GM12875 (cell line): ENCODE measurements around the gene RAB30.

ENCODE experiments used
- H3K4me3 ChIP-seq: one replicate; pipeline ENCODE4 v1.5.1; 2011; ENCODE audit warnings: low read depth, low read length, control low read depth
- TF ChIP-seq, protein P1 (sequence below): IDR thresholded peaks from 2 replicates; pipeline ENCODE4 v1.5.1; 2011; ENCODE audit warnings: low read depth, mild to moderate bottlenecking, control low read depth, inconsistent platforms, low read length, moderate library complexity, borderline replicate concordance; ENCODE audit not compliant: insufficient read depth

RAB30 gene

DNA sequence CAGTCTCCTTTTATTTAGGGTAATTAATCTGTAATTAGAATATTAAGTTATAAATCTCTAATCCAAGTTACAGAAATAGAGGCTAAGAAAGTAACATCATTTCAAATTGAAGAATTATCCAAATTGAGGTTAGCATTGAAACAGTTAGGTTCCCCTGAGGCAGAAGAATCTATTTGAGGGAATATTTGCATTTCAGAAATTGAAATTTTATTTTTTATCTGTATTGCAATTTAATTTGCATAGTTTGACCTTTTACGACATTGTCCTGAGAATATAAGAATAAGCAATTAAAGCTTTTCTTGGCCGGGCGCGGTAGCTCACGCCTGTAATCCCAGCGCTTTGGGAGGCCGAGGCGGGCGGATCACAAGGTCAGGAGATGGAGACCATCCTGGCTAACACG, 142.6 kb downstream of the RAB30 start:
- TF ChIP-seq, protein P1, sequence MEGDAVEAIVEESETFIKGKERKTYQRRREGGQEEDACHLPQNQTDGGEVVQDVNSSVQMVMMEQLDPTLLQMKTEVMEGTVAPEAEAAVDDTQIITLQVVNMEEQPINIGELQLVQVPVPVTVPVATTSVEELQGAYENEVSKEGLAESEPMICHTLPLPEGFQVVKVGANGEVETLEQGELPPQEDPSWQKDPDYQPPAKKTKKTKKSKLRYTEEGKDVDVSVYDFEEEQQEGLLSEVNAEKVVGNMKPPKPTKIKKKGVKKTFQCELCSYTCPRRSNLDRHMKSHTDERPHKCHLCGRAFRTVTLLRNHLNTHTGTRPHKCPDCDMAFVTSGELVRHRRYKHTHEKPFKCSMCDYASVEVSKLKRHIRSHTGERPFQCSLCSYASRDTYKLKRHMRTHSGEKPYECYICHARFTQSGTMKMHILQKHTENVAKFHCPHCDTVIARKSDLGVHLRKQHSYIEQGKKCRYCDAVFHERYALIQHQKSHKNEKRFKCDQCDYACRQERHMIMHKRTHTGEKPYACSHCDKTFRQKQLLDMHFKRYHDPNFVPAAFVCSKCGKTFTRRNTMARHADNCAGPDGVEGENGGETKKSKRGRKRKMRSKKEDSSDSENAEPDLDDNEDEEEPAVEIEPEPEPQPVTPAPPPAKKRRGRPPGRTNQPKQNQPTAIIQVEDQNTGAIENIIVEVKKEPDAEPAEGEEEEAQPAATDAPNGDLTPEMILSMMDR, result no peak
- no peak overlapping the region for H3K4me3 ChIP-seq

GRCh38 chr11:82927264-82927880, 144.3 kb downstream of the RAB30 start:
- TF ChIP-seq, protein P1, result peak; percentile 53; the same call in 1 of the 2 replicates
- no peak overlapping the region for H3K4me3 ChIP-seq

GRCh38 chr11:82924522-82925224, 147.0 kb downstream of the RAB30 start:
- TF ChIP-seq, protein P1, result no peak
- H3K4me3 ChIP-seq, result no peak overlapping the region
